Measurements from ENCODE around the gene ATG9B.

ATG9B gene

GRCh38 chr7:150968734-150969372, 55.4 kb downstream of the ATG9B start:
- no peak overlapping the region for H3K4me3 ChIP-seq (ENCODE audit: low read length)
- no peak for TF ChIP-seq CTCF (IDR thresholded peaks at IDR 0.05; ENCODE audit: insufficient read depth, low read depth, low read length, missing control alignments)
- DNase-seq (ENCODE audit: low read depth) = no peak

GRCh38 chr7:150968056-150968733, 56.1 kb downstream of the ATG9B start:
- no peak overlapping the region for H3K4me3 ChIP-seq (ENCODE audit: low read length)
- DNase-seq (ENCODE audit: low read depth) = no peak
- TF ChIP-seq CTCF (IDR thresholded peaks at IDR 0.05; ENCODE audit: insufficient read depth, low read depth, low read length, missing control alignments) = no peak

- no peak overlapping the region for H3K4me3 ChIP-seq (ENCODE audit: low read length)
- TF ChIP-seq CTCF (IDR thresholded peaks at IDR 0.05; ENCODE audit: insufficient read depth, low read depth, low read length, missing control alignments) = no peak
- DNase-seq (ENCODE audit: low read depth) = no peak
Observed at GRCh38 chr7:150967349-150967748, 56.9 kb downstream of the ATG9B start.

- no peak for TF ChIP-seq CTCF (IDR thresholded peaks at IDR 0.05; ENCODE audit: insufficient read depth, low read depth, low read length, missing control alignments)
- H3K4me3 ChIP-seq (ENCODE audit: low read length) = no peak overlapping the region
- DNase-seq (ENCODE audit: low read depth) = no peak
Observed at GRCh38 chr7:150966002-150966401, 58.3 kb downstream of the ATG9B start.

GRCh38 chr7:150965273-150965830, 58.9 kb downstream of the ATG9B start:
- no peak for TF ChIP-seq CTCF (IDR thresholded peaks at IDR 0.05; ENCODE audit: insufficient read depth, low read depth, low read length, missing control alignments)
- DNase-seq (ENCODE audit: low read depth) = no peak
- H3K4me3 ChIP-seq (ENCODE audit: low read length) = no peak overlapping the region

Measured in epithelial cell of esophagus (primary cell).